Head of caudate nucleus (tissue), 42 donors: ENCODE data around the gene CDKL1.

Source experiments
- DNase-seq, 42 donors: peaks; one replicate each; pipeline versions ENCODE4 v3.0.0 to v3.0.0-alpha.2; 2020 to 2021; ENCODE audit warnings: mixed read lengths in 7 of 42
- intact Hi-C: fragments of 100-400 bp; cut with DNase I; formaldehyde crosslinking; loops from one replicate; pipeline ENCODE4 v1.15.0; 2022

Gene CDKL1

GRCh38 chr14:50311972-50312733 is 84.5 kb downstream of the CDKL1 start, which contains the start of the genes DMAC2L and L2HGDH:
Gene DMAC2L (plus strand): TSS chr14:50312324. CDS start chr14:50321488, 9,164 bp downstream.
Gene L2HGDH (minus strand): TSS chr14:50312229. CDS start chr14:50312150, 79 bp downstream.
- intact Hi-C loops, result loop anchor here (5.0 to 10.0 kb wide), 2 partner anchors 80 to 83 kb away; partner anchors contain the start of genes CDKL1 and SOS2
- peak; percentile 80 to 98 (median 95) for DNase-seq

- DNase-seq, result peak in 1 of 42 donors; percentile 36
- intact Hi-C loops, result loop anchor here (5.0 to 10.0 kb wide), 2 partner anchors 79 to 83 kb away; partner anchors contain the start of genes CDKL1 and SOS2
These were observed 85.2 kb downstream of the CDKL1 start for GRCh38 chr14:50311337-50311971.

GRCh38 chr14:50310445-50310844 is 86.2 kb downstream of the CDKL1 start:
- intact Hi-C loops, result loop anchor here (5.0 to 10.0 kb wide), 2 partner anchors 78 to 84 kb away; partner anchors contain the start of genes CDKL1 and SOS2
- no peak for DNase-seq

GRCh38 chr14:50308363-50308915 is 88.2 kb downstream of the CDKL1 start:
- intact Hi-C loops, result no loop called here
- no peak for DNase-seq

- intact Hi-C loops, result no loop called here
- DNase-seq, result peak in 15 of 42 donors; percentile 11 to 56 (median 28)
These were observed 92.8 kb downstream of the CDKL1 start for GRCh38 chr14:50303744-50304471.

GRCh38 chr14:50301914-50302313 is 94.8 kb downstream of the CDKL1 start:
- DNase-seq, result no peak
- intact Hi-C loops, result no loop called here

GRCh38 chr14:50299585-50299984 is 97.1 kb downstream of the CDKL1 start:
- intact Hi-C loops, result no loop called here
- no peak for DNase-seq

- intact Hi-C loops, result no loop called here
- no peak for DNase-seq
These were observed 106.4 kb downstream of the CDKL1 start for GRCh38 chr14:50290306-50290705.

- intact Hi-C loops, result no loop called here
- no peak for DNase-seq
These were observed 108.5 kb downstream of the CDKL1 start for GRCh38 chr14:50288146-50288545.

GRCh38 chr14:50285861-50286260 is 110.8 kb downstream of the CDKL1 start:
- DNase-seq, result no peak

More at GRCh38 chr14:50285861-50286260, 110.8 kb downstream of the CDKL1 start:
- intact Hi-C loops, result no loop called here
